Inferior parietal cortex (tissue), 1 donor: ENCODE results near the gene NAXD.
"Not testable (repeated sequence)": the region's sequence is repeated elsewhere in the genome, so short reads cannot be mapped to it uniquely, and the experiment has no call there.

Experiments
- DNase-seq: peaks from one replicate; pipeline ENCODE4 v3.0.0-alpha.2; 2016; ENCODE audit errors: extremely low spot score

The NAXD gene

GRCh38 chr13:110643324-110643723, 28.0 kb downstream of the NAXD start:
- no peak for DNase-seq

GRCh38 chr13:110643768-110644421, 28.6 kb downstream of the NAXD start:
- no peak for DNase-seq

- peak; percentile 61 for DNase-seq
Observed at GRCh38 chr13:110644892-110645521, 29.7 kb downstream of the NAXD start.

- no peak for DNase-seq
Observed at GRCh38 chr13:110645750-110646149, 30.4 kb downstream of the NAXD start.

GRCh38 chr13:110646442-110647364, 31.4 kb downstream of the NAXD start:
- no peak for DNase-seq

GRCh38 chr13:110647365-110647737, 32.0 kb downstream of the NAXD start:
- DNase-seq = no peak

- no peak for DNase-seq
Observed at GRCh38 chr13:110648146-110648819, 32.9 kb downstream of the NAXD start.

- no peak for DNase-seq
Observed at GRCh38 chr13:110648848-110649421, 33.6 kb downstream of the NAXD start.

GRCh38 chr13:110649551-110649950, 34.2 kb downstream of the NAXD start:
- no peak for DNase-seq

- DNase-seq = no peak
Observed at GRCh38 chr13:110650436-110650835, 35.1 kb downstream of the NAXD start.

GRCh38 chr13:110651271-110651670, 35.9 kb downstream of the NAXD start:
- no peak for DNase-seq

- DNase-seq = no peak
Observed at GRCh38 chr13:110651726-110652230, 36.4 kb downstream of the NAXD start.

GRCh38 chr13:110652231-110652730, 36.9 kb downstream of the NAXD start:
- DNase-seq = no peak

- no peak for DNase-seq
Observed at GRCh38 chr13:110652764-110653163, 37.4 kb downstream of the NAXD start.

- DNase-seq = no peak
Observed at GRCh38 chr13:110653271-110653670, 37.9 kb downstream of the NAXD start.

- no peak for DNase-seq
Observed at GRCh38 chr13:110653851-110654250, 38.5 kb downstream of the NAXD start.

- DNase-seq = no peak
Observed at GRCh38 chr13:110657196-110657595, 41.9 kb downstream of the NAXD start.

GRCh38 chr13:110658218-110658911, 43.0 kb downstream of the NAXD start:
- not testable (repeated sequence) for DNase-seq

- DNase-seq = no peak
Observed at GRCh38 chr13:110661256-110661655, 45.9 kb downstream of the NAXD start.

GRCh38 chr13:110662091-110662490, 46.7 kb downstream of the NAXD start:
- DNase-seq = no peak
